Adipose tissue (tissue), 3 donors: ENCODE measurements around the gene GALNT17. TPM values are rescaled to one million over a fixed set of nuclear protein-coding genes. Genes with fewer than 3 reads are reported as not detected.

Experiments used
- H3K27ac ChIP-seq: one replicate; pipeline ENCODE4 v1.5.1; 2013; ENCODE audit warnings: low read depth, low read length
- WGBS, 3 donors: extraction: QIAGEN DNeasy Blood & Tissue Kit; methylation state at CpG; one replicate each; pipeline ENCODE4 v1.1.7; 2013; 5-methylcytosine and 5-hydroxymethylcytosine counted together
- polyA plus RNA-seq, 3 donors: library from polyadenylated mRNA; stranded (reverse); fragments of 200-250 nt; gene quantifications; one replicate each; pipeline ENCODE4 v1.2.3, GENCODE V29; 2013
- donor health status: healthy with polysubstance abuse.
- donor health status: Bipolar disorder and iron deficiency.
- donor health status: healthy.

GALNT17 gene
- polyA plus RNA-seq, 3 donors: 1.1 to 2.1 (median 1.7) TPM

DNA sequence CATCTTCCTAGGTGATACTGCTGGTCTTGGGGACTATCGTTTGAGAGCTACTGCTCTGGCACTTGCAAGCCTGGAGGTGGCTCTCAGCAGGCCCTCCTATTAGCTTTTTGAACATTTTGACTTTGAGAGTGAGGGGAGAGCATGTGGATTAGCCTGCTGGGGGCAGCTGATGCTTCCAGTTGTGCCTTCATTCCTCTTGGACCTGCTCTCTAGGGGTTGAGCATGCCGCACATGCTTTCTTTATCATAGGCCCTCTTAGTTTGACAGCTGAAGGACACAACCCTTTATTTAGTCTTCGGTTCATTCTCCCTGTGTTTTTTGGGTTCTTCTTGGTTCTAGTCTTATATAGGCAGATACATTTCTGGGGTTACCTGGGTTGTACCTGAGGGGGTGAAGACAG lies 132.1 kb downstream of the GALNT17 start:
- no peak overlapping the region for H3K27ac ChIP-seq
- 57 to 88% (median 84%) methylated on average over 3 of the region's 3 CpGs for WGBS, 3 donors

DNA sequence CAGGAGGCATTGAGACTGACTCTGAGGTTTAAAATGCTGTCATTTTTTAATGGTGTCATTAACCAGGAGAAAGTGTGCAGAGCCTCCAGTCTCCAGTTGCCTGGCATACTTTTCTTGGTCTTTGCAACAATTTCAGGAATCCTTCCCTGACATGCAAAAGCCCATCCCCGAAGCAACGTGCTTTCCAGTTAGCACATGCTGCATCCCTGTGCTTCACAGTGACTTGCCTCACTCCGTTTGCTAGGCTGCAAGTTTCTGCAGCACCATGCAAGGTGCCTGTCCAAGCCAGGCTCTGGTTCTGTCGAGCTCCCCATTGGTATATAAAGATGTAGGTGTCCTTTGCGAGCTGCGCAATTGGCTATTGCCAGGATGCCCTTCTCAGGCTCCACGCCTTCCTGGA lies 135.0 kb downstream of the GALNT17 start:
- WGBS, 3 donors: 72 to 88% (median 73%) methylated on average over 7 of the region's 7 CpGs

DNA sequence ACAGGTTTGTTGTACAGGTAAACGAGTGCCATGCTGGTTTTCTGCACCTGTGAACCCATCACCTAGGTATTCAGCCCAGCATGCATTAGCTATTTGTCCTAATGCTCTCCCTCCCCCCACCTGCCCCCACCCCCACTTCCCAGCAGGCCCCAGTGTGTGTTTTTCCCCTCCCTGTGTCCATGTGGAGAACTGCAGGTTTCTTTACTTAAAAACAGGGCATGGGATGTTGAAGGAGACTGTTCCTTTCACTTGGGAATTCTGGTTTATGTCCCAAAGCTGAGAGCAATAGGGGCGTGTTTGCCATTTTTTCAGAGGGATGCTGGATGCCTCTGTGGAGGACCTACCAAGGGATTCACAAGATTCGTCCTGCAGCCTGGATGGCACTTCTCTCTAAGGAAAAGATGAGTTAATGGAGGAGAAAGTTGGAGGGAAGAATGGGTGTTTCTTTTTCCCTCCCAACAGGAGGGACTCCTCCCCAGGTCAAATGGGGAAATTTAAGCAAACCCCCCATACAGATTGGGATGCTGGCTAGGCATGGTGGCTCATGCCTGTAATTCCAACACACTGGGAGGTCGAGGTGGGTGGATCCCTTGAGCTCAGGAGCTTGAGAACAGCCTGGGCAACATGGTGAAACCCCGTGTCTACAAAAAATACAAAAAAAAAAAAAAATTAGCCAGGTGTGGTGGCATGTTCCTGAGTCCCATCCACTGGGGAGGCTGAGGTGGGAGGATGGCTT lies 136.0 kb downstream of the GALNT17 start:
- 63 to 82% (median 65%) methylated on average over 5 of the region's 5 CpGs for WGBS, 3 donors

More for the DNA sequence above, 135.0 kb downstream of the GALNT17 start:
- no peak overlapping the region for H3K27ac ChIP-seq

DNA sequence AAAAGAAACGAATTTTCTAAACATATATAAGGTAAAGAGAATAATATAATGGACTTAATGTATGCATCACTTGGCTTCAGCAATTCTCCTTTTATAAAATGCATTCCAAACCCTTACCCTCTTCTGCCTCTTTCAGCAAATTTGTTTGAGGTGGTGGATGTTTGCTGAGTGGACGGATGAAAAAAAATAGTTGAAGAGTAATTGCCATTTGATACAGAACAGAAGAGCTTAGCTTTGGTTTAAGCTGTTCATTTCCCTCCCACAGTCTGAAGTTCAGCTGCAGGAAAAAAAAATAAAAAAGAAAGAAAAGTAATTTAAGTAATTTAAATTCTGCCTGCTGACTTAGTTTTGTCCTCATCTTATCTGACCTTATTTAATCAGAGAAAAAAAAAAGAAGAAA lies 138.6 kb downstream of the GALNT17 start:
- no peak overlapping the region for H3K27ac ChIP-seq
- WGBS, 3 donors: 33 to 47% (median 36%) methylated on average over 2 of the region's 2 CpGs

More for the DNA sequence above, 136.0 kb downstream of the GALNT17 start:
- no peak overlapping the region for H3K27ac ChIP-seq

DNA sequence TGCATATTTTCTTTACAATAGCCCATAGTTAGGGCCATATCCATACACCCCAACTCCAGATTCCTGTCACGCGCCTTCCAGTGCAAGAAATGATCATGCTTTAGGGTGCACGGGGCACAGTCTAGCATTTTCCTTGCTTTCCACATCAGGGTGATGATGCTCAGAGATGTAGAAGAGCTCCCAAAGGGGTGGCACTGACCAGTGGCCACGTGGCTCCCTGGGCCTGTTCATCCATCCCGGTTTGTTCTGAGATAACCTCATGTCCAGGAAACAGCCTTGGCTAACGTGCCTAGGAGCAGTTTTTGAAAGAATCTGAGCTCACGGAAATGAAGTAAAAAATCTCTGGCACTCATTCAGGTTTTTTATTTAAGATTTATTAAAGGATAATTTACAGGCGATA lies 139.3 kb downstream of the GALNT17 start:
- WGBS, 3 donors: 53 to 64% (median 63%) methylated on average over 8 of the region's 8 CpGs
- no peak overlapping the region for H3K27ac ChIP-seq

DNA sequence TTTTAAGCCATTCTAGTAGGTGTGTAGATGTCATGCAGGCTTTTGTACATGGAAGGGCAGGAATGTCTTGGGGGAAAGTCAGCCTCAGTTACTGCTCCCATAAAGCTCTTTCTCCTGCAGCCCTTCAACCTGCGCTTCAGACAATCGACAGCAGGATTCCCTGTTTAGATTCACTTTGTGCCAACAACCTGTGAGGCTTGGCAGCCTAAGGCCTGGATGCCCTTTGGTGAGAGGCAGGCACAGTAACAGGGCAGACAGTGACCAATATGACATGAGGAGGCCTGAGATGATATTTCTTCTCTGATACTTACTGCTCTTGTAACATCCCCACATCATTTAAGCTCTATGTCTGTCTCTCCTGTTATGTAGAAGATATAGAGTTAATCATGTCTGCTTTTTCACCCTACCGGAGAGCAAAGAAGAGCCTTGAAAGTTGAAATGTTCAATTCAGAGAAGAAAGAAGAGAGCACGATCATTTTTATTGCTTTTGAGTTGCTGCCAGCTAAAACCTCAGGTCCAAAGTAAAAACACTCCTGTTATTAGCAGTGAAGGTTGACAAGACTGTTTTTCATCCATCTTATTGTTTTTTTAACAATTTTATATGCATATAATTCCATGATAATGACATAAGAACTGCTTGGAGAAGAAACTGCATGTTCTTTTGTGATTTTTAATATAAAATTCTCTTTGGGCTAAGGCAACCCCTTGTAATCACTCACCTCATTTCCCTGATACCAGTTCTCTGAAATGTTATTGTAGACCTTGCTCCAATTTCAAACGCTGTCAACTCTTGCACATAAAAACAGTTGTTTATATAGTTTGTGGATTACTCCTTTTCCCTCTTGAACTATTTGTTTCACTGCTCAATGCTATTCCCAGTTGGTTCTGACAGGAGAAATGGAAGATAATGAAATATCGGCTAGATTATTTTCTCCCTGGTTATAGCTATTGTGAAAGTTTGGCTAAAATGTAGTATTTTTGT lies 140.9 kb downstream of the GALNT17 start:
- 49 to 70% (median 63%) methylated on average over 6 of the region's 6 CpGs for WGBS, 3 donors
- no peak overlapping the region for H3K27ac ChIP-seq

DNA sequence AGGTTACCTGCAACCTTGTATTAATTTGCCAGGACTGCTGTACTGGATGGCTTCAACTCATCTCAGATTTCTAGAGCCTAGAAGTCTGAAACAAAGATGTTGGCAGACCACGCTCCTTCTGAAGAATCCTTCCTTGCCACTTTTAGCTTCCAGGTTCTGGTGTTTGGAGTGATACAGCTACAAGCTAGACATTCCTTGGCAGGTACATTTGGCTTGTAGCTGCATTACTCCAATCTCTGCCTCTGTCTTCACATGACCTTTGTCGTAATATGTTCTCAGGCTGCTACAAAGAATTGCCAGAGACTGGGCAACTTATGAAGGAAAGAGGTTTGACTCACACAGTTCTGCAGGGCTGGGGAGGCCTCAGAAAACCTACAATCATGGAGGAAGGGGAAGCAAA lies 146.3 kb downstream of the GALNT17 start:
- no peak overlapping the region for H3K27ac ChIP-seq
- WGBS, 3 donors: 82 to 94% (median 83%) methylated on average over 2 of the region's 2 CpGs

DNA sequence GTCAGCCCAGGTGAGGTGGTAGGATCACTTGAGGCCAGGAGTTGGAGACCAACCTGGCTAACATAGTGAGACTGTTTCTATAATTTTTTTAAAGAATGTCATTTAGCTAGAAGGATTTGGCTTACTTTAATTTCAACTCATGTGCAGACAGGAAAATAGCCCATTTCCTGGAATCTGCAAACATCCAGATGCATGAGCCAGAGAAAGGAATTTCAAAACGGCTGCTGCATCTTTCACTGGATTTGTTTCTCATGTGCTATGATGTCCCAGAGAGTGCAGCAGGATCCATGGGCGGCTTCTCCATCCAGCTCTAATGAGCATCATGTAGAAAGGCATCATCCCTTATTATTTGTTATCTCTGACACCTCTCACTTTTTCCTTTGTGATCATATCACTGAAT lies 149.3 kb downstream of the GALNT17 start:
- 52 to 83% (median 54%) methylated on average over 2 of the region's 2 CpGs for WGBS, 3 donors

DNA sequence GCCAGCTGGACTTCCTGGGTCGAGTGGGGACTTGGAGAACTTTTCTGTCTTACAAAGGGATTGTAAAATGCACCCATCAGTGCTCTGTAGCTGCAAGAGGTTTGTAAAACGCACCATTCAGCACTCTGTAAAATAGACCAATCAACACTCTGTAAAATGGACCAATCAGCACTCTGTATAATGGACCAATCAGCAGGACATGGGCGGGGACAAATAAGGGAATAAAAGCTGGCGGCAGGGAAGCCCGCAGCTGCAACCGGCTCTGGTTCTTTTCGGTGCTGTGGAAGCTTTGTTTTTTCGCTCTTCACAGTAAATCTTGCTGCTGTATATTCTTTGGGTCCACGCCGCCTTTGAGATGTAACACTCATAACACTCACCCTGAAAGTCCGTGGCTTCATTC lies 151.9 kb downstream of the GALNT17 start:
- 80 to 93% (median 81%) methylated on average over 10 to 11 of the region's 11 CpGs for WGBS, 3 donors
- H3K27ac ChIP-seq: no peak overlapping the region

More for the DNA sequence above, 149.3 kb downstream of the GALNT17 start:
- no peak overlapping the region for H3K27ac ChIP-seq

DNA sequence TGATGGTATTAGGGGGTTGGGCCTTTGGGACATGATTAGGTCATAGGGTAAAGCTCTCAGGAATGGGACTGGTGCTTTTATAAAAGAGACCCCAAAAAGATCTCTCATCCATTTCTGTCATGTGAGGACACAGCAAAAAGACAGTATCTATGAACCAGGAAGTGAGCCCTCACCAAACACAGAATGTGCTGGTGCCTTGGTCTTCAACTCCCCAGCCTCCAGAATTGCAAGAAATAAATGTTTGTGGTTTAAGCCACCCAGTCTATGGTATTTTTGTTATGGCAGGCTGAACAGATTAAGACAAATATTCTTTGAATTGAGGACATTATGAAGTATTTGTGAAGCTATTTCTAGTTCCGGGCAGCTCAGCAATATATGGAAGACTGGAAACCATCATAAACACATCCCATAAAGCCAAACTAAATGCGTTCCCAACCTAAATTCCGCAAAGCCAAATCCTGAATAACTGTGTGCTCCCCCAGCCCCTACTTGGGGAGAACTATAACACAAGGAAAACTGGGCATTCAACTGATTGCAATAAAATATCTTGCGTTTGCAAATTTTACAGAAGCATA lies 153.7 kb downstream of the GALNT17 start:
- no peak overlapping the region for H3K27ac ChIP-seq
- WGBS, 3 donors: 88 to 93% (median 89%) methylated on average over 4 of the region's 4 CpGs

DNA sequence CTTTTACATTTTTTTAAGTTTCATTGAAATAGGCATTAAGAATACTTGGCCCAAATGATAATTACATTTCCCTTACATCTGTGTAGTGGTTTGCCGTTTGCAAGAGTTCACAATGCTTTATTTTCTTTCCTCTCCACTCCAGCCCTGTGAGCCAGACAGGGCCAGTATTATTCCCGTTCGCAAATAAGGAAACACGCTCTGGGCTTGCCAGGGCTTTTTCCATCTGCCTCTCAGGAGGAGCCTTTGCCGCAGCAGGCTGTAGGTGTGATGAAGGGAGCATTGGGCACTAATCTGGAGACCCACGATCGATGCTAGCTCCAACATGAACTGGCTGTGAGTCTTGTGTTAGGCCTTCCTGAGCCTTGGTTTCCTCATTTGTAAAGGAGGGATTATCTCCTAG lies 154.4 kb downstream of the GALNT17 start:
- no peak overlapping the region for H3K27ac ChIP-seq
- 73 to 87% (median 83%) methylated on average over 7 of the region's 7 CpGs for WGBS, 3 donors

DNA sequence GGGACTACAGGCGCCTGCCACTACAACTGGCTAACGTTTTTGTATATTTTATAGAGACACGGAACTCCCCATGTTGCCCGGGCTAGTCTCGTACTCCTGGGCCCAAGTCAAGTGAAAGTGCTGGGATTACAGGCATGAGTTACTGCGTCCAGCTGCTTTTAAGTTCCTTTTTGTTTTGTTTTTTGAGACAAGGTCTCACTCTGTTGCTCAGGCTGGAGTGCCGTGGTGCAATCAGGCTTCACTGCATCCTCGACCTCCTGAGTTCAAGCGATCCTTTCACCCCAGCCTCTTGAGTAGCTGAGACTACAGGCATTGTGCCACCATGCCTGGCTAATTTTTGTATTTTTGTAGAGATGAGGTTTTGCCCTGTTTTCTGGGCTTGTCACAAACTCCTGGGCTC lies 155.0 kb downstream of the GALNT17 start:
- no peak overlapping the region for H3K27ac ChIP-seq
- WGBS, 3 donors: 65 to 85% (median 81%) methylated on average over 9 of the region's 9 CpGs

DNA sequence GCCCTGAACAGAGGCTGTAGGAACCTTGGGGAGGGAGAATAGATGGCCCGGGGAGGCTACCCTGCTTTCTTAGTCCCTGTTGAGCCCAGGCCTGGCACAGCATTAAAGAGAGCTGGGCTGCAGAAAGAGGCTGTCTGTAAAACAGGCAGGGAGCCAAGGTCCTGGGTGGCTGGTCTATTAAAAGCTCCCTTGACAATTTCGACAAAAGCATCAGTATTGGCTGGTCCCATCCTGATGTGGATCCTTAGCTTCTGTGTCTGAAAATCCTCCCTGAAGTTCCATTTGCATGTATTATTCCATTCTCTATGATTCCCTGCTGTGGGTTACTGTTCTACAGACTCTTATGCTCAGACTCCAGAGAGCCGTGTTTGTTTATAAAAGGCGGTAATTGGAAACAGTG lies 158.5 kb downstream of the GALNT17 start:
- WGBS, 3 donors: 52 to 73% (median 65%) methylated on average over 4 of the region's 4 CpGs
- no peak overlapping the region for H3K27ac ChIP-seq

DNA sequence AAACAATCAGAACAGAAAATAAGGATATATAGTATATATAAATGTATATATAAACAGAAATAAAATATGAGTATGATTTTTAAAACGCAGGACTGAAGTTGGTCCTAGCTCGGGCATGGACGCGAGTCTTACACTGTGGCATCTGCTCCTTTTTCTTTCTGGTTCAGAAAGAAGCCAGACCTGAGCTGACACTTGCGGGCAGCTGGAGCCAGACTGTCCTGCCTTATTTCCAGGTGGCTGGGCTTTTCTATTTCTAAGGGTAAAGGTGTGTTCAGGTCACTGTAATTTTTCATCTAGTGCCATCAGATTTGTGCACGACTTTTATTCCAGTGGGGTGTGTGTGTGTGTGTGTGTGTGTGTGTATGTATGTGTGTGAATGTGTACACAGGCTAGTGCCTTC lies 166.4 kb downstream of the GALNT17 start:
- H3K27ac ChIP-seq: no peak overlapping the region
- 34 to 87% (median 86%) methylated on average over 6 of the region's 6 CpGs for WGBS, 3 donors

DNA sequence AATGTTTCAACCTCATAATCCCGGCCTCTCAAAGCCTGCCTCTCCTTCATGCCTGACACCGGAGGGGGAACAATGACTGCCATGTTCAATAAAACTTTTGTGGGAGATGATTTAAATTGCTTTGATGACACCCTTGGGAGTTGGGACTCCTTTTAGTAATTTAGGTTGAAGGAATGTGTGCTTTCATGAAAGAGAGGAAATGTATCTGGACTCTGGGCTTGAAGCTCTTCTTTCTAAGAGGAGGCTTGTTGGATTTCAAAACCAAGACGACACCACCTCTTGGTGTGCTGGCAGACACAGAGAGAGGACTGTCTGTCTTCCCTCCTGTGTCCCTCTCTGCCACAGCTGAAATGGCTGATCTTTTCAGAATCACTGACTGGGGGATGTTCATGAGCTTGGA lies 168.1 kb downstream of the GALNT17 start:
- 82 to 83% (median 82%) methylated on average over 3 of the region's 3 CpGs for WGBS, 3 donors
- H3K27ac ChIP-seq: no peak overlapping the region

DNA sequence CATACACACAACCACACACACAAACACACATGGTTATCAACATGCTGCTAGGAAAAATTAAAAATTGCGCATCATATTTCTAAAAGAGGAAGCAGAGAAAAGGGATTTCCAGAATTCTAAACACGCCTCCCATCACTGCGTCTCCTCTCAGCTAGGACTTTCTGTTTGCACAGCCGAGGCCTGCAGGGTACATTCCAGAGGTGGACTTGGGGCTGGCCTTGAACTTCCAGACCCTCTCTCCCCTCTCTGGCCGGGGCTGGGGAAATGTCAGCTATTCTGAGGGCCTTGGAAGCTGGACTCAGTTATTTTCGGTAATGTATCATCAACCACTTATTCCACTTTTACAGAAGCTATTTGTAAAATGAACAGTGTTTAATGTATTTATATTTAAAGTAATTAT lies 168.7 kb downstream of the GALNT17 start:
- WGBS, 3 donors: 57 to 60% (median 60%) methylated on average over 6 of the region's 6 CpGs
- H3K27ac ChIP-seq: no peak overlapping the region

DNA sequence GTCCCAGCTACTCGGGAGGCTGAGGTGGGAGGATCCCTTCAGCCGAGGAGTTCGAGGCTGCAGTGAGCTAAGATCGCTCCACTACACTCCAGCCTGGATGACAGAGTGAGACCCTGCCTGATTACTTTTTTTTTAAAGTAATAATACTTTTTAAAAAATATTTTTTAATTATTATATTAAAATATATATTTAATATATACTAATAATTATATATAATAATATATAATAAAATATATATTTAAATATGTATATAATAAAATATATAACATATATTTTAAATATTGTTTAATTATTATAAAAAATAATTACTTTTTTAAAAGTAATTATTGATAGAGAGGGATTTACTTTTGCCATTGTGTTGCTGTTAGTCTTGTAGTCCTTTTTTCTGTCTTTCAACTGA lies 169.2 kb downstream of the GALNT17 start:
- H3K27ac ChIP-seq: no peak overlapping the region
- 81 to 83% (median 83%) methylated on average over 4 of the region's 4 CpGs for WGBS, 3 donors

DNA sequence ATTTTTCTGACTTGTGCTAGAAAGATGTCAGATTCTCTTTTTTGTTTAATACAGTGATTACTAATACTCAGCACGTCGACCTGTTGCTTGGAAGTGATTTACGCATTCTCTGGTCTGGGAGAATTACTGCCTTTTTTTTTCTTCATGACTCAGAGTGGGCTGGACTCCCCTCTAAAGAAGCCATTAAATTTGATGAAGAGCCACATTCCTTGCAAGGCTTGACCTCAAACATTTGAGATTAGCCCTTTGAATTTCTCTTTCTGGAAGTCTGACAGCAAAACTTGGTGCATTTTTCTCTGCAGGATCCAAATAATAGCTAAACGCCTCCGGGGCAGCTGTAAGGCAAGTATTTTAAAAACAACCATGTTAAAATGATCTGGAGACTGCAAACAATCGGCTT lies 171.6 kb downstream of the GALNT17 start:
- H3K27ac ChIP-seq: no peak overlapping the region
- 30 to 53% (median 39%) methylated on average over 6 of the region's 6 CpGs for WGBS, 3 donors

DNA sequence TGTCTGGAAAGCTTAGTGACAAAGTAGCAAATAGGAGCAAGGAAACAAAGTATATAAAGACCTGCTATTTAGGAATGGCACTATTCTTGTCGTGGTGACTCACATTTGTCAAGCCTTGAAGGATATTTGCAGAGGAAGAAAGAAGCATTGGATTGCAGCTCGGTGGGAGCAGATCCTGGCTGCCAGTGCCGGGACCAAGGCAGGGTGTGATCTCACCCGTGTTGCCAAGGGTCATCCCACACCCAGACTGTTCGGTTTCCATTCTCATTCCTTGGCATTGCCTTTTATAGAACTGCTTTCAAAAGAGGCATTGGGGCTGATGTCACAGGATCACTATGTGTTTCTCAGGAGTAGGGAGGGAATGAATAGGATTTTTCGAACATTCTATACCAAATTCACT lies 176.2 kb downstream of the GALNT17 start:
- 40 to 45% (median 44%) methylated on average over 6 of the region's 6 CpGs for WGBS, 3 donors
- no peak overlapping the region for H3K27ac ChIP-seq
